ENCODE results near the gene TMC4. TPM values are rescaled to one million over a fixed set of nuclear protein-coding genes. Genes with fewer than 3 reads are reported as not detected.
A peak's percentile ranks its signal among the peaks of the same experiment; 100 is the strongest.
"Not testable (repeated sequence)": the region's sequence is repeated elsewhere in the genome, so short reads cannot be mapped to it uniquely, and the experiment has no call there.

TMC4 gene
- total RNA-seq, 1 donor from 2014 or later, result not detected

GRCh38 chr19:54204767-54205468 lies 32.0 kb upstream of the TMC4 start:
- FAIRE-seq (no peak), DNase-seq (ENCODE audit: low spot score in 2 of 2) (no peak)

GRCh38 chr19:54203151-54203611 lies 30.2 kb upstream of the TMC4 start:
- FAIRE-seq (no peak), DNase-seq (ENCODE audit: low spot score in 2 of 2) (no peak)

- DNase-seq (ENCODE audit: low spot score in 2 of 2) (no peak), FAIRE-seq (no peak)
Observed at GRCh38 chr19:54201980-54202379, 29.0 kb upstream of the TMC4 start.

GRCh38 chr19:54201172-54201701 lies 28.3 kb upstream of the TMC4 start:
- DNase-seq (ENCODE audit: low spot score in 2 of 2) (no peak), FAIRE-seq (no peak)

- FAIRE-seq, result no peak
Observed at GRCh38 chr19:54199401-54199800, 26.4 kb upstream of the TMC4 start.

GRCh38 chr19:54197121-54197520 lies 24.2 kb upstream of the TMC4 start:
- no peak for DNase-seq (ENCODE audit: low spot score in 2 of 2)
- FAIRE-seq, result no peak

More at GRCh38 chr19:54199401-54199800, 26.4 kb upstream of the TMC4 start:
- DNase-seq (ENCODE audit: low spot score in 2 of 2), result no peak

- FAIRE-seq, result no peak
Observed at GRCh38 chr19:54196536-54196935, 23.6 kb upstream of the TMC4 start.

GRCh38 chr19:54194463-54194862 lies 21.5 kb upstream of the TMC4 start:
- not testable (repeated sequence) for FAIRE-seq

More at GRCh38 chr19:54196536-54196935, 23.6 kb upstream of the TMC4 start:
- no peak for DNase-seq (ENCODE audit: low spot score in 2 of 2)

GRCh38 chr19:54193011-54193410 lies 20.1 kb upstream of the TMC4 start:
- FAIRE-seq, result no peak
- no peak for DNase-seq (ENCODE audit: low spot score in 2 of 2)

More at GRCh38 chr19:54194463-54194862, 21.5 kb upstream of the TMC4 start:
- DNase-seq (ENCODE audit: low spot score in 2 of 2), result not testable (repeated sequence)

- DNase-seq (ENCODE audit: low spot score in 2 of 2), result no peak
- no peak for FAIRE-seq
Observed at GRCh38 chr19:54191811-54192453, 19.0 kb upstream of the TMC4 start.

- FAIRE-seq, result no peak
- DNase-seq (ENCODE audit: low spot score in 2 of 2), result peak; percentile 71 to 83
Observed at GRCh38 chr19:54191011-54191810, 18.3 kb upstream of the TMC4 start, which contains the start of gene TSEN34. Gene TSEN34, plus strand, starts transcription at chr19:54191308. Its CDS starts 57 bp downstream, at chr19:54191365.

GRCh38 chr19:54190503-54191010 lies 17.6 kb upstream of the TMC4 start:
- FAIRE-seq (peak; percentile 95), DNase-seq (ENCODE audit: low spot score in 2 of 2) (peak; percentile 87 to 94)

- DNase-seq (ENCODE audit: low spot score in 2 of 2) (peak in 1 of 2 donors; percentile 98), FAIRE-seq (peak; percentile 98)
Observed at GRCh38 chr19:54189735-54190502, 17.0 kb upstream of the TMC4 start.

- no peak for FAIRE-seq
- peak in 1 of 2 donors; percentile 98 for DNase-seq (ENCODE audit: low spot score in 2 of 2)
Observed at GRCh38 chr19:54189145-54189734, 16.3 kb upstream of the TMC4 start, which contains the start of gene MBOAT7. Gene MBOAT7, minus strand, starts transcription at chr19:54189580. Its CDS starts 1,072 bp downstream, at chr19:54188508.

- DNase-seq (ENCODE audit: low spot score in 2 of 2) (peak in 1 of 2 donors; percentile 58), FAIRE-seq (no peak)
Observed at GRCh38 chr19:54188215-54188871, 15.4 kb upstream of the TMC4 start.

GRCh38 chr19:54186934-54187381 lies 14.0 kb upstream of the TMC4 start:
- no peak for FAIRE-seq
- DNase-seq (ENCODE audit: low spot score in 2 of 2), result no peak

- DNase-seq (ENCODE audit: low spot score in 2 of 2), result no peak
- FAIRE-seq, result no peak
Observed at GRCh38 chr19:54186351-54186750, 13.4 kb upstream of the TMC4 start.

- DNase-seq (ENCODE audit: low spot score in 2 of 2), result no peak
- FAIRE-seq, result no peak
Observed at GRCh38 chr19:54183431-54183830, 10.5 kb upstream of the TMC4 start.
